Stimulated activated CD8-positive, alpha-beta memory T cell treated with anti-CD3 and anti-CD28 coated beads, Interleukin-12 subunit alpha, Interleukin-12 subunit beta, amount 100 ng/mL, for 24 hours (primary cell): ENCODE measurements around the gene RAD51C.
"Not testable (repeated sequence)": the region's sequence is repeated elsewhere in the genome, so short reads cannot be mapped to it uniquely, and the experiment has no call there.

Experiments used
- DNase-seq: peaks from one replicate; pipeline ENCODE4 v3.0.0-alpha.2; 2020; ENCODE audit errors: extremely low read depth

The RAD51C gene

GRCh38 chr17:58692239-58693055 lies at the start of gene RAD51C:
RAD51C (plus strand) TSS chr17:58692602; CDS start chr17:58692644, 42 bp downstream.
- peak; percentile 72 for DNase-seq

DNA sequence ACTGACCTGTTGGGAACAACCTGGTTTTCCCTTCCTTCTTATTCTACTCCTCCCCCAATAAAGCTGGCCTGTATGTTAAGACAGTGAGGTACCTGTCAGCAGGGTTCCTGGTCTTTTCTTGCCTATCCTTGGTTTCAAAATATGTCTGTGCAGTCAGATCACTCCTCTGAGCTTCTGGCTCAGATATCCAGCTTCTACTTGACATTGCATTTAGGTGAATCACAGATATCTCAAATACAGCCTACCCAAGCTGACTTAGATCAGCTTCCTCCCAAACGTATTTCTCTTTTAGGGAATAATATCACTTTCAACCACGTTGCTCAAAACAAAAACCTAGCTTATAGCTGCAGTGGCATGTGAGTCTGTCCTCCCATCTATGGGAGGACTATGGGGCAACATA lies 49.3 kb upstream of the RAD51C start:
- DNase-seq = no peak

DNA sequence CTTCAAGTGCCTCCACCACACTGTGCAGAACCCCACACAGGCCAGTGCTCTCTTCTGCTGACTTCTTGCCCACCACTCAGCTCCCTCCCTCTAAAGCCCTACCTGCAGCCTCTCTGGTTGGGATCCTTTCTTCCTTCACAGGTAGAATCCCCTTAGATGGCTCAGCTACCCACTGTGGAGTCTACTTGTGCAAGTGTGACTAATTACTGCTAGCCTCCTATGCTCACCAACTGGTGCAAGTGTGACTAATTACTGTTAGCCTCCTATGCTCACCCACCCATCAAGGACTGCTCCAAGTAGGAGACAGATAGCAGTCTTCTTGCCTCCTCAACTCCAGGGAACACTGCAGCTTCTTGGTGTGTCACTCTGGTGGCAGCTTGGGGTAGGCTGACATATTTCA lies 44.2 kb upstream of the RAD51C start:
- no peak for DNase-seq

DNA sequence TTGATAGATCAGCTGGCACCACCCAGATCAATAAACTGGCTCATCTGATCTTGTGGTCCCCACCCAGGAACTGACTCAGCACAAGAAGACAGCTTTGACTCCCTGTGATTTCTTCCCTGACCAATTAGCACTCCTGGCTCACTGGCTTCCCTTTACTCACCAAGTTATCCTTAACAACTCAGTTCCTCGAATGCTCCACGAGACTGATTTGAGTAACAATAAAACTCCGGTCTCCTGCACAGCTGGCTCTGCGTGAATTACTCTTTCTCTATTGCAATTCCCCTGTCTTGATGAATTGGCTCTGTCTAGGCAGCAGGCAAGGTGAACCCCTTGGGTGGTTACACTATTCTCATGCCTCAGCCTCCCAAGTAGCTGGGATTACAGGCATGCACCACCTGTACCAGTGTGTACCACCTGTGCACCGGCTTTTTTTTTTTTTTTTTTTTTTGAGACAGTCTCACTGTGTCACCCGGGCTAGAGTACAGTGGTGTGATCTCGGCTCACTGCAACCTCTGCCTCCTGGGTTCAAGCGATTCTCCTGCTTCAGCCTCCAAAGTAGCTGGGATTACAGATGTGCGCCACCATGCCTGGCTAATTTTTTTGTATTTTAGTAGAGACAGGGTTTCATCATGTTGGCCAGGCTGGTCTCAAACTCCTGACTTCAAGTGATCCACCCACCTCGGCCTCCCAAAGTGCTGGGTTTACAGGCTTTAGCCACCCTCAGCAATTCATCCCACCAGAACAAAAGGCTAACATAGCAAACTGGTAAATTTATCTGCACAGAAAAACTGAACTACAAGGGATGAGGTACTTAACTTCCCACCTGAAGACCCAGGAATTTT lies 34.2 kb upstream of the RAD51C start:
- DNase-seq = not testable (repeated sequence)

- DNase-seq = peak; percentile 40
These were observed 33.3 kb upstream of the RAD51C start for GRCh38 chr17:58658804-58659713.

- not testable (repeated sequence) for DNase-seq
These were observed 32.7 kb upstream of the RAD51C start for GRCh38 chr17:58659714-58660084.

- DNase-seq = no peak
These were observed 31.8 kb upstream of the RAD51C start for GRCh38 chr17:58660621-58661020.

DNA sequence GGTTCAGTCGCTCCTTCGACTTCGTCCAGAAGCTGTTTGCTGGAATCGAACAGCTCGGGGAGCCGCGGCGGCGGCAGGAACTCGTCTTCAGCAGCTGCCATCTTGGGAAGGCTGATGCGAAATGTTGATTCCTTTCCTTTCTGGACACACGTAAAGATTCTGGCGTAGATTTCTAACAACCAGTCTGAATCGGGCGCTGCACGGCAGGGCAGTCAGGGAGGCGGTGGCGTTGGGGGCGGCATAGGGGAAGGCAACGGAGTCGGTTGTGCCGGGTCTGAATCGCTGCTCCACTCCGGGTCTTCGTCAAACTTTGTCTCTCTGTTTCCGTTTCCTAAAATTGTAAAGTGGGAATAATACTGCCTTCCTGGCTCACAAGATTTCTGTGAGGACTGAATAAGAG lies 30.9 kb upstream of the RAD51C start:
- no peak for DNase-seq

DNA sequence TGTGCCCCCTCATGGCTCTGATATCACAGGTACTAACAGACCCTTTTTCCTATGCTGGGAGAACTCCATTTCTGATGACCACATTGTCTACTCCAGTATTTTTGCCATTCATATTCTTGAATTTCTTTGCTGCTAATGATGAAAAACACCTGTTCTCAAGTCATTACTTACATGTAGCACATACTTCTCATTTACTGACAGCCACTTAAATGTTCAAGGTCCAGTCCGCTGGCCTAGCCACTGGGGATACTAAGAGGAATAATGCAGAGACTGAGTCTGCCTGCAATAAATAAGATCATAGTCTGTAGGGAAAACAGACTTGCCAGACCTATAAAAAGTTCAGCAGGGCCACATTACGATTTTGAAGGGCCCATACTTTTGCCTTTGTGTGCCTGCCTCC lies 28.1 kb upstream of the RAD51C start:
- DNase-seq = no peak

DNA sequence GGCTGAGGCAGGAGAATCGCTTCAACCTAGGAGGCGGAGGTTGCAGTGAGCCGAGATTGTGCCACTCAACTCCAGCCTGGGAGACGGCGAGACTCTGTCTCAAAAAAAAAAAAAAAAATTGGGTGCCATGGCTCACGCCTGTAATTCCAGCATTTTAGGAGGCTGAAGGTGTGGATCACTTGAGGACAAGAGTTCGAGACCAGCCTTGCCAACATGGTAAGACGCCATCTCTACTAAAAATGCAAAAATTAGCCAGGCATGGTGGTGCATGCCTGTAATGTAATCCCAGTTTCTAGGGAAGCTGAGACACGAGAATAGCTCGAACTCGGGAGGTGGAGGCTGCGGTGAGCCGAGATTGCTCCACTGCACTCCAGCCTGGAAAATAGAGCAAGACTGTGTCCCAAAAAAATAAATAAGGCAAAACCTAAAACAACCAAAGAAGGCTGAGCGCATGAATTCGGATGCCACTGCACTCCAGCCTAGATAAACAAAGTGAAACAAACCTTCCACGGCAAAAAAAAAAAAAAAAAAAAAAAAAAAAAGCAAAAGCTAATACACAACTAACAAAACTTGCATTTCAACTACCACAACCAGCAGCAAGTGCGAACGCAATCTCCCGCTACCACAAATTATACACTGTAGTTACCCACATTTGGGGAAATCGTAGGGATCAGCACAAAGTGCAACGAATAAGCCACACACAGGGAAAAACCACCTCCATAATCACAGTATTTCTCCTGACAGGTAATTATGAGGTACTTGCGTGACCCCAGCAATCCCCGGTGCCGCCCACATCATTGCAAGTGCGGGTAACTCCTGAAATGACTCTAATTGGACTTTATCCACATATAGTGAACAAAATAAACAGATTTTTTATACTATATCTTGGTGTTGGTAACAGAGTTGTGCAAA lies 26.2 kb upstream of the RAD51C start:
- no peak for DNase-seq

GRCh38 chr17:58666858-58667267 lies 25.5 kb upstream of the RAD51C start:
- no peak for DNase-seq

GRCh38 chr17:58667934-58668597 lies 24.3 kb upstream of the RAD51C start:
- DNase-seq = no peak

- DNase-seq = no peak
These were observed 23.8 kb upstream of the RAD51C start for GRCh38 chr17:58668598-58668935.

GRCh38 chr17:58669853-58670252 lies 22.5 kb upstream of the RAD51C start:
- no peak for DNase-seq

GRCh38 chr17:58671969-58672368 lies 20.4 kb upstream of the RAD51C start:
- DNase-seq = no peak

DNA sequence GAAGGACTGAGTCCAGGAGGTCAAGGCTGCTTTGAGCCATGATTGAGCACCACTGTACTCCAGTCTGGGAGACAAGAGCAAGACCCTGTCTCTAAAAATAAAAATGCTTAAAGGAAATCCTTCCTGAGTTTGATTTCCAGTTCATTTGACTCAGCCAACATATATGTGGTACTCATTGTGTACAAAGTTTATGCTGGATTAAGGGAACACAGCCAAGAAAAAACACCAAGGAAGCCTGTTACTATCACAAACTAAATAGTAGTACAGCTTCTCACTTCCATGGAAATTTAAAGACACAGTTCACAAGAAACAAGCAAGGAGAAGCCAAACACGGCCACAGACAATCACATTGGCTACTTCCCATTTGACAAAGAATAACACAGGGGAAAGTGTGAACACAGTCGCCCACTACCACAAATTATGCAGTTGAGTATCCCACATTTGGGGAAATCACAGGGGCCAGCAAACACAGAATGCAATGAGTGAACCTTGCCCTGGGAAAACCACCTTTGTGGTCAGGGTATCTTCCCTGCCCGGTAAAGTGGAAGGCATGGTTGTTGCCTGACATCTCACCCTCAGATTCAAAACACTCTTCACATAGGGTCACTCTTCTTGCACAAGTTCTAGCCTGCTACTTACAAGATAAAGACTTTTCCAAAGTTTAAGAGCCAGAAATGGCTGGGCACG lies 15.1 kb upstream of the RAD51C start:
- DNase-seq = no peak

DNA sequence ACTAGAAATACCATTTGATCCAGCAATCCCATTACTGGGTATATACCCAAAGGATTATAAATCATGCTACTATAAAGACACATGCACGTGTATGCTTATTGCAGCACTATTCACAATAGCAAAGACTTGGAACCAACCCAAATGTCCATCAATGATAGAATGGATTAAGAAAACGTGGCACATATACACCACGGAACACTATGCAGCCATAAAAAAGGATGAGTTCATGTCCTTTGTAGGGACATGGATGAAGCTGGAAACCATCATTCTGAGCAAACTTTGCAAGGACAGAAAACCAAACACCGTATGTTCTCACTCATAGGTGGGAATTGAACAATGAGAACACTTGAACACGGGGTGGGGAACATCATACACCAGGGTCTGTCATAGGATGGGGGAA lies 14.1 kb upstream of the RAD51C start:
- not testable (repeated sequence) for DNase-seq

DNA sequence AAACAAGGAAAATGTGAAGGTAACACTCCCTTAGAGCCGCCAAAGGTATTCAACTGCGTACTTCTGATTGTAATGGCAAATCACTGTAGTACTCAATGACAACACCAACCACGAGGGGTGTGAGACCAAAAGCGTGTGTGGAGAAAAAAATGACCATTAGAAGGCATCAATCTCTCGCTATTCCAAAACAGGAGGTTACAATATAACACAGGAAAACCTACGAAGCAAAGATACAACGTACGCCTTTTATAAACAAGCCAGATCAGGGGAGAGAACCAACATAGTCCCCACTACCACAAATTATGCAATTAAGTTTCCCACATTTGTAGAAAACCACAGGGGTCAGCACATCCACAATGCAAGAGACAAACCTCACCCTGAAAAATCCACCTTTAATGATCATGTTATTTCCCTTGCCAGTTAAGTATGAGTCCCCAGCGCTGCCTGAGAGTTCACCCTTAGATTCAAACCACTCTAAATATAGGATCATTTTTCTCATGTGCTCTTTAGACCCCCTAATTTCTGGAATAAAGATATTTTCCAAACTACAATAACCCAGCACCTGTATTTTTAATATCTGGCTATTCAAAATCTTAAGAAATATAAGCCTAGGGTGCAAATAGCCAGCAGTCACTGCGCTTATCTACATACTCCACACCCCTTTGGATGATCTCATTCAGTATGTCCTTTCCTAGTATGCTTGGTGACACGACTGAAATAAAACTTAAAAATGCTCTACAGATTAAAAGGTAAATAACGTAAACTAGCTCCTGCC lies 13.0 kb upstream of the RAD51C start:
- no peak for DNase-seq

DNA sequence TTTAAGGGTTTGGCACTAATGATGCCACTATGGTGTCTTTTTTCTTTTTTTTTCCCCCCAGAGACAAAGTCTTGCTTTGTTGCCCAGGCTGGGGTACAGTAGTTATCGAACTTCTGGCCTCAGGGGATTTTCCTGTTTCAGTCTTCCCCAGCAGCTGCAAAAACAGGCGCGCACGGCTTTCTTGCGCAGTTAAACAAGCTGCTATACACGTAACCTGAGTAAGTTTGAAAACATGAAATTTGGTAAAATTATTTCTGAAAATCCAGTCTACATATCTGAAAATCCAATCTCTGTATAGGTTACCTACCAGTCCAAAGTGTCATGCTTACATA lies 12.4 kb upstream of the RAD51C start:
- no peak for DNase-seq
